GM18870 (cell line): Measurements from ENCODE around the gene RNF208.
"Not testable (repeated sequence)": the region's sequence is repeated elsewhere in the genome, so short reads cannot be mapped to it uniquely, and the experiment has no call there.

Source experiments
- ATAC-seq: cut with Tn5 transposase; IDR thresholded peaks from one replicate; pipeline ENCODE4 v1.9.1; 2021; ENCODE audit warnings: moderate library complexity; ENCODE audit not compliant: unreplicated experiment

The RNF208 gene, protein sequence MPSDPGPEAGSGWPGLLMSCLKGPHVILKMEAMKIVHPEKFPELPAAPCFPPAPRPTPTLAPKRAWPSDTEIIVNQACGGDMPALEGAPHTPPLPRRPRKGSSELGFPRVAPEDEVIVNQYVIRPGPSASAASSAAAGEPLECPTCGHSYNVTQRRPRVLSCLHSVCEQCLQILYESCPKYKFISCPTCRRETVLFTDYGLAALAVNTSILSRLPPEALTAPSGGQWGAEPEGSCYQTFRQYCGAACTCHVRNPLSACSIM

DNA sequence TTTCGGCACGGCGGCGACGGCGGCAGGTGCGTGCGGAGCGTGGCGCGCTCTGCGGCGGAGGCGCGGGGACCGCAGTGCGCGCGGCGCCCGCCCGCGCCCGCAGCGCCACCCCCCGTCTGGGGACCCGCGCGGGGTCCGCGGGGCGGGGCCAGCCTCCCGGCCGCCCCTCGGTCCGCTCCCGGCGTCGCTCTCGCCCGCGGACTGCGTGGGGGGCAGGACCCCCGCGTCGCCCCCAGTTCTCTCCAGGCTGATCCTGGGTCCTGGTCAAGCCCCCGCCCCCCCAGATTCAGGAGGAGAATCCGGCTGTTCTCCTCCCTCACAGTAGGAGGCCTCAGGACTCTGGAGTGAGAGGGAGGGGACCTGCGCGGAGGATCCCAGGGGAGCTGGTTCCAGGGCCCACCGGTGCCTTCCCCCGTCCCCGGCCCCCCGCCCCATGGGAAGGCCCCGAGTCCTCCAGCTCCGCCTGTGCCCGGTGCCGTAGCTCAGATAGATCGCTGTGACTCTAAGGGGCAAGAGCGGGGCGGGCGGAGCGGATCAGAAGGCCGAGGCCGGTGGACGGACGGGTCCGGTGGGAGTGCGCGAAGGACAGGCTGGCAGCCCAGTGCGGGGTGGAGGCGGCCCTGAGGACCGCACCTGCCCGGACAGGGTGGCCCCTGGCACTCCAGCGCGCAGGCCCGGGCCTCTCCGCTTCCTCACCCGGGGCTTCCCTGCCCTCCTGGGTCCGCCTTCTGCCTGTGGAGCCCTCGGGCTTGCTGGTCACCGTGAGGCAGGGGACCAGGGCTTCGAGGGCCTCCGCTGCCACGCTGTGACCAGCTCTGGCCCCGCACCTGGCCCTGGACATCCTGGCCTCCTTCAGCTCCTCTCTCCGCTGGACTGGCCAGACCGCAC, at the start of gene RNF208:
RNF208 (minus strand) TSS at position 51 of the 888 bp plus-strand sequence. CDS start 1,028 bp downstream, outside the sequence.
- peak; percentile 1 for ATAC-seq

DNA sequence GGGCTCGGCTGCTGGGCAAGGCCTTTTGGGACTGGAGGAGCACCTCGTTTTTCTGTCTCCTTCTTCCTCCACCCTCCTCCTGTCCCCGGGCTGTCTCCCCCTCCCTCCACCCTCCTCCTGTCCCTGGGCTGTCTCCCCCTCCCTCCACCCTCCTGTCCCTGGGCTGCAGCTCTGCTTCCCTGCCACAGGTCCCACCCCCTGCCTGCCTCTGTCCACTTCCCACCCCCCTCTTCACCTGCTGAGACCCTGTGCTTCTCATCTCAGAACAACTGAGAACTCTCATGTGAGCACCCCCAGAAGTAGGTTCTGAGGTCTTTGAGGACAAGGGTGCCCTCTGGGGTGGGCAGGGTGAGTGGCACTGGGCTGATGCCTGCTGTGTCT, 49.6 kb upstream of the RNF208 start:
- no peak for ATAC-seq

DNA sequence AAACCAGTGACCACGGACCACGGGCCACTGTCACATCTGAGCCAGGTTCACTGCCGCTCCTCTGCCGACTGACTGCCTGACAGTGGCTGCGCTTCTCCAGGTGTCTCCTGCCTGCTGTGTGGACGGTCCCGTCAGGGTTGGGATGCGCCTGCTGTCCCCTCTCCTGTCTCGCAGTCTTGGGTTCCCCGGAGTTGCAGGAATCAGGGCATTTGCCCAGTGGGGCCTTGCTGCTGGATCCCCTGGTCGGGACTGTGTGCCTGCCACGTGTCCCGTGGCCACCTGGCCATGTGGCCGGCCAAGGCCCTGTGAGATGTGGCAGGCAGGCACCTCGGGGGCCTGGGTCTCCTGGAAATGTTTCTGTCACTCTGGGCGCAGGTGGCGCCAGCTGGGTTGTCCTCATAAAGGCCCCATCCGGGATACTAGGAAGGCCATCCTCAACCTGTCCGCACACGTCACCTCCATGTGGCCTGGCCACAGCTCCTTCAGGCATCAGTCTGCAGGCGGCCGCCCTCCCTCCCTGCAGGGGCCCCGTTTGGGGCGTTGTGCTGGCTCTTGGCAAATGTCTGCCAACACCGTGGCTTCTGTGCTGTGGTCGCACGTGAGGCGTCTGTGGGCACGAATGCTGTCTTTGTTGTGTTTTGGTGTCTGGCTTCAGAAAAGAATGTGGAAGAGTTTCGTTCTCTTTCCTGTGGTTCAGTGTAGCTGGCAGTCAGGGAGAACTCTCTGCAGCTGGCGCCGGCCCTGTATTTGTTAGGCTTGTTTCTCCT, 49.1 kb upstream of the RNF208 start:
- no peak for ATAC-seq

DNA sequence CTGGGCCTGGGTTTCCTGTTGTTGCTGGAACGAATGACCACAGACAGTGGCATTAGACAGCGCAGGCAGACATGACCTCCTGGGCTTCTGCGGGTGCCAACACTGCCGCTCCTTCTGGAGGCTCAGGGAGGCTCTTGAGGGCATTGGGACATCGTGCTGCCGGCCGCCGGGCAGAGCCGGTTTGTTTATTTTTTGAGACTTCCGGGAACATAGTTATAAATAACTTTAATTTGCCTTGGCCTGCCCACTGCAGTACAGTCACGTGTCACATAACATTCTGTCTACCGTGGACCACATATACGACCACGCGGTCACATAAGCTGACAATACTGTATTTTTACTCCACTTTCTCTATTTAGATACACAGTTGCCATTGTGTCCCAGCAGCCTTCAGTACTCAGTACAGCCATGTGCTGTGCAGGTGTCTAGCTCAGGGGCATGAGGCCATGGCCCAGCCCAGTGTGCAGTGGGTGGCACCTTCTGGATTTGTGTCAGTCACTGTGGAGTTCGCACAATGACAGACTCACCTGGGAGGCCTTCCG, 47.3 kb upstream of the RNF208 start:
- no peak for ATAC-seq

DNA sequence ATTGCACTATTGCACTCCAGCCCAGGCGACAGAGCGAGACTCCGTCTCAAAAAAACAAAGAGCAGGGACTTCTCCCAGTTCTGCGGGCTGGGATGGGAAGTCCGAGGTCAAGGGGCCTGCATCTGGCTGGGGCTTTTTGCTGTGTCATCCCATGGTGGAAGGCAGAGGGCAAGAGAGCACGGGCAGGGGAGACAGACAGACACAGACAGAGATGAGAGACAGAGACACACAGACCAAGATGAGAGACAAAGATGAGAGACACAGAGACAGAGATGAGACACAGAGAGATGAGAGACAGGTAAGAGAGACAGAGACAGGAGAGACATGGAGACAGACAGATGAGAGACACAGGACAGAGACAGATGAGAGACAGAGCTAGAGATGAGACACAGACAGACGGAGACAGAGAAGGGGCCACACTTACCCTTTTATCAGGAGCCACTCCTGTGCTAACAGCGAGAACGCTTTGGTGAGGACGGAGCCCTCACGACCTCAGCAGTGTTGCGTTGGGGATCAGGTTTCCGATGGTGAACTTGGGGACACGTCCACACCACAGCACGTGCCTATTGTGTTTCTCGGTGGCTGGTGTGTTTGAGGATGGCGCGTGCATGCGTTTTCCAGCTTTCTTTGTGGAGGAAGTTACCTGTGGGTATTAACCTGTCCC, 46.6 kb upstream of the RNF208 start:
- ATAC-seq, result no peak

DNA sequence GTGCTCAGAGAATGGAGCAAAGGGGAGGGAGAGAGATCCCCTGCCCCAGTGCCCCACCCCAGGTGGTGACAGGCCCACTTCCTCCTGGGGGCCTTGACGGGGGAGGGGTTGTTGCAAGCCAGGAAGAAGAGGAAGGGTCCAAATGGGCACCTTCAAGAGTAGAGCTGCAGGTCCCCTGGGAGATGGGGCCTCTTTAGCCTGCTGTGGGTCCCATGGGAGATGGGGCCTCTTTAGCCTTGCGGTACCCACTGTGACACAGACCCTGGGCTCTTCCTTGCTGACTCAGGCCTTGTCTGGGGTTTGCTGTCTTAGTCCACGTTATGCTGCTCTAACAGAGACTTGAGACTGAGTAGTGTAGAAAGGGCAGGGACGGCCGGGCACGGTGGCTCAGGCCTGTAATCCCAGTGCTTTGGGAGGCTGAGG, 45.9 kb upstream of the RNF208 start:
- ATAC-seq, result no peak

DNA sequence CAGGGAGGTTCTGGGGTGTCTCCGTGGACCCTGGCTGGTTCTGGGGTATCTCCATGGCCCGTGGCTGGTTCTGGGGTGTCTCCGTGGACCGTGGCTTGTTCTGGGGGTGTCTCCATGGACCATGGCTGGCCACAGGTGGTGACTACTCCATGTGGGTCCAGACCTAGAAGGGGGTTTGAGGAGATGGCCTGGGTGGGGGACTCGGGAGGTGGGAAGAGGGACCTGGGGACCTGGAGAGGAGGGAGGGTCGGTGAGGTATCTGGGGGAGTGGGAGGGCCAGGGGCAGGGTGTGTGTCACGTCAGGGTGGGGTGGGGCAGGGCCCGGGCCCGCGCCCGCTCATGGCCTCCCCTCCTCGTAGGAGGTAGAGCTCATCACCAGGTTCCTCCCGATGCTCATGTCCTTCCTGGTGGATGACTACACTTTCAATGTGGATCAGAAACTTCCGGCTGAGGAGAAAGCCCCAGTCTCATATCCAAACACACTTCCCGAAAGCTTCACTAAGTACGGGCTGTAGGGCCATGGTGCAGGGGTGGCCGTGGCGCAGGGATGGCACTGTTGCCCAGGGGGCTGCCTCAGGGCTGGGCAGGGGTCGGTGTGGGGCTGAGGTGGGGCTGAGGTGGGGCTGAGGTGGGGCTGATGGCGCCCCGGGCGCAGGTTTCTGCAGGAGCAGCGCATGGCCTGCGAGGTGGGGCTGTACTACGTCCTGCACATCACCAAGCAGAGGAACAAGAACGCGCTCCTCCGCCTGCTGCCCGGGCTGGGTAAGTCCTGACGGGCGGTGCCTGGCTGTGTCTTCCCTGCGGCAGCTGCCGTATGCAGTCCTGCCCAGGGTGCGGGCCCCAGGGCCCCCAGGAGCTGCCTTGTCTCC, 44.8 kb upstream of the RNF208 start:
- no peak for ATAC-seq

DNA sequence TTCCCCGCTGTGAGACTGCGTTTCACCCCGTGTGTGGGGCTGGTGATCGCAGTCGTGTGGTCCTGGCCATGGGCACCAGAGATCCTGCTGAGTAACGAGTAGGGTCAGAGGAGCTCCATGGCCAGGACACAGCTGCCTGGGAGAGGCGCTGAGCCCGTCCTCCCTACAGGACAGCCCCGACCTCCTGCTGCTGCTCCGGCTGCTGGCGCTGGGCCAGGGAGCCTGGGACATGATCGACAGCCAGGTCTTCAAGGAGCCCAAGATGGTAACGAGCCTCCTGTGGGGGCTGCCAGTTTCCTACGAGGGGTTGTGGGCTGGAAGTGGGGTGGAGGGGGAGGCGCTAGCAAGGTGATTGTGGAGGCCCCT, 44.1 kb upstream of the RNF208 start:
- ATAC-seq, result no peak

DNA sequence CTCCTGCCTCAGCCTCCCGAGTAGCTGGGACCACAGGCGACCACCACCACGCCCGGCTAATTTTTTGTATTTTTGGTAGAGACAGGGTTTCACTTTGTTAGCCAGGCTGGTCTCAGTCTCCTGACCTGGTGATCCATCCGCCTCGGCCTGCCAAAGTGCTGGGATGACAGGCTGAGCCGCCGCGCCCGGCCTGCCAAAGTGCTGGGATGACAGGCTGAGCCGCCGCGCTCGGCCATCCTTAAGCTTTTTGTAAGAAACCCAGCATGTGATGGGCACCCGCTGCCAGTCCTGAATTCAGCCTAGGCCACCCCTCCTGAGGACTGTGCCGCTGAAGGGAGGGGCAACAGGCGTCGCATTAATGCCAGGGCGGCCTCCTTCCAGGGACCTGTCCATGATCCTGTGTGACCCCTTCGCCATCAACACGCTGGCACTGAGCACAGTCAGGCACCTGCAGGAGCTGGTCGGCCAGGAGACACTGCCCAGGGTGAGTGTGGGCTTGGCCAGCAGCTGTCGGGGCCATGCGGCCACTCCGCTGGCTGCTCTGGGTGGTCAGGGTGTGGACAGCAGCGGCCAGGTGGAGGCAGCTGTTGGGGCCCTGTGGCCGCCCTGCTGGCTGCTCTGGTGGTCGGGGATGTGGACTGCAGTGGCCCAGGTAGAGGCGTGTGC, 43.6 kb upstream of the RNF208 start:
- no peak for ATAC-seq

DNA sequence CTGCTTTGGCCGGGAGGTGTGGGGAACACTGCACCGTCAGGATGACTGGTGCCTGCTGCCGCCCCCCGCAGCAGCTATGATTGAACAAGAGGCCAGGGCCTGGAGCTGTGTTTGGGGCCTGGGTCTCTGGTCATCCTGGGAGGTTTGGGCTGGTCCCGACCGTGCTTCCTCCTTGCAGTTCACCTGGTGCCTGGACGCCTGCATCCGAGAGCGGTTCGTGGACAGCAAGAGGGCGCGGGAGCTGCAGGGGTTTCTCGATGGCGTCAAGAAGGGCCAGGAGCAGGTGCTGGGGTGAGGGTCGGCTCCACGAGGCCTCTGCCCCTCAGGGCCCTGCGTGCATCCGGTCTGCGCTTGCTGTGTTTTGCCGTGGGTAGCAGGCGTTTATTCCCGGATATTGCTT, 42.0 kb upstream of the RNF208 start:
- ATAC-seq, result no peak

DNA sequence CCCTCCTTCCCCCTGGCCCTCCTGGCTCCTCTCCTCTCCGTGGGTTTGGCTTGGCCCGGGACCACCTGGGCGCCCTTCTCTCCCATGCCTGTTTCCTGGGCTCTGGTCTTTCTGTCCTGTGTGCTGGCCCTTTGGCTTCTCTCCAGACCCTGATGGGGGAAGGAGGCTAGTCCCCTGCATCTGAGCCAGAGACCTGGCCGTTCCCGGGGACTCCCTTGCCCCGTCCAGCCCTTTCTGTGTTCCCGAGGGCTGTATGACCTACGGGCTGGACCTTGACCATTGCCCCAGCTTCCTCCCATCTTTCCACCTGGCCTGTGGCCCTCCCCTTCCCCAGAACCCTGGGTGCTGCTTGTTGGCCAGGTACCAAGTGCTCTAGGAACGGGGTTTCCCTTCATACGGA, 41.5 kb upstream of the RNF208 start:
- ATAC-seq, result no peak

DNA sequence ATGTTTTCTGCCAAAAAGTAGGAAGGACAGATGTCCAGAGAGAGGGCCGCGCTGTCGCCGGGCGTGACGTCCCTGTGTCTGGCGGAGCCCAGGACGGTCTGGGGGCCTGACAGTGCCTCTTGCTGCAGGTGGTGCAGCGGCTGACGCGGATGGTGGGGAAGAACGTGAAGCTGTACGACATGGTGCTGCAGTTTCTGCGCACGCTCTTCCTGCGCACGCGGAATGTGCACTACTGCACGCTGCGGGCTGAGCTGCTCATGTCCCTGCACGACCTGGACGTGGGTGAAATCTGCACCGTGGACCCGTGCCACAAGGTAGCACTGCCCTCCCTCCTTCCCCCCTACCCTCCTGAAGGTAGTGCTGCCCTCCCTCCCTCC, 40.9 kb upstream of the RNF208 start:
- ATAC-seq, result no peak

DNA sequence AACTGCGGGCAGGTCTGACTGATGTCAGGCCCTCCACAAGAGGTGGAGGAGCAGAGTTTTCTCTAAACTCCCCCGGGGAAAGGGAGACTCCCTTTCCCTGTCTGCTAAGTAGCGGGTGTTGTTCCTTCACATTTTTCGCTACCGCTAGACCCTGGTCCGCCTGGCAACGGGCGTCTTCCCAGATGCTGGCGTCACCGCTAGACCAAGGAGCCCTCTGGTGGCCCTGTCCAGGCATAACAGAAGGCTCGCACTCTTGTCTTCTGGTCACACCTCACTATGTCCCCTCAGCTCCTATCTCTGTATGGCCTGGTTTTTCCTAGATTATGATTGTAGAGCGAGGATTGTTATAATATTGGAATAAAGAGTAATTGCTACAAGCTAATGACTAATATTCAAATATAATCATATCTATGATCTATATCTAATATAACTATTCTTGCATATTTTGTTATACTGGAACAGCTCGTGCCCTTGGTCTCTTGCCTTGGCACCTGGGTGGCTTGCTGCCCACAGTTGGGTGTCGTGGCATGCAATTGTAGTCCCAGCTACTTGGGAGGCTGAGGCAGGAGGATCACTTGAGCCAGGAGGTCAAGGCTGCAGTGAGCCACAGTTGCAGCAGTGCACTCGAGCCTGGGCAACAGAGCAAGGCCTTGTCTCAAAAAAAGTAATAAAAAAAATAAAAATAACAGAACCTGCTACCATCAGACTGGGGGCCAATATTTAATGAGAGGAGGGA, 40.3 kb upstream of the RNF208 start:
- not testable (repeated sequence) for ATAC-seq

DNA sequence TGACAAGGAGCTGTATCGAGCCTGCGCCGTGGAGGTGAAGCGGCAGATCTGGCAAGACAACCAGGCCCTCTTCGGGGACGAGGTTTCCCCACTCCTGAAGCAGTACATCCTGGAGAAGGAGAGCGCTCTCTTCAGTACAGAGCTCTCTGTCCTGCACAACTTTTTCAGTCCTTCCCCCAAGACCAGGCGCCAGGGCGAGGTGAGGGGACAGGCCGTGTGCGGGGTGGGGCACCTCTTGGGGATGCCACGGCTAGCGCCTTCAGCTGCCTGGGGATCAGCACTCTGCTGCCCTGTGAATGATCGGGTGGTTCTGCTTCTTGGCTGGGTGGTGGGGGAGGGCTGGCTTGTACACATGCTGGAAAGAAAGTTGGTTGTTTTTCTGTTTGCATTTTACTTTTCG, 34.8 kb upstream of the RNF208 start:
- ATAC-seq, result no peak

DNA sequence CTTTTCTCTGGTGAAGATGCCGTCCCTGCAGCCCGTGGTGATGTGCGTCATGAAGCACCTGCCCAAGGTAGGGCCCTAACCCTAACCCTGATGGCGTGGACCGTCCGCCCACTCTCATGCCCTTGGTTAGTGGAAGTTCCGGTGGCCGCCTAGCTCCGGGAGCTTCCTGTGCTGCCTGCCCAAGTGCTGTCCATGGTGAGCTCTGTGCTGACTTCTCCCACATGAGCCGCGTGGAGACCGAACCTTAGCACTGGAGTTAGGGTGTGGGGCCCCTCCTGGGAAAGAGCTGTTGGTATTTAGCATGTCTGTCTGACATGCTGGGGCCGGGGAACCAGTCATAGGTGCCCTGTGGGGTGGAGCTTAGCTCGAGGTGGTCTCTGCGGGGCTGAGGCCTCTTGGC, 34.3 kb upstream of the RNF208 start:
- ATAC-seq, result no peak

DNA sequence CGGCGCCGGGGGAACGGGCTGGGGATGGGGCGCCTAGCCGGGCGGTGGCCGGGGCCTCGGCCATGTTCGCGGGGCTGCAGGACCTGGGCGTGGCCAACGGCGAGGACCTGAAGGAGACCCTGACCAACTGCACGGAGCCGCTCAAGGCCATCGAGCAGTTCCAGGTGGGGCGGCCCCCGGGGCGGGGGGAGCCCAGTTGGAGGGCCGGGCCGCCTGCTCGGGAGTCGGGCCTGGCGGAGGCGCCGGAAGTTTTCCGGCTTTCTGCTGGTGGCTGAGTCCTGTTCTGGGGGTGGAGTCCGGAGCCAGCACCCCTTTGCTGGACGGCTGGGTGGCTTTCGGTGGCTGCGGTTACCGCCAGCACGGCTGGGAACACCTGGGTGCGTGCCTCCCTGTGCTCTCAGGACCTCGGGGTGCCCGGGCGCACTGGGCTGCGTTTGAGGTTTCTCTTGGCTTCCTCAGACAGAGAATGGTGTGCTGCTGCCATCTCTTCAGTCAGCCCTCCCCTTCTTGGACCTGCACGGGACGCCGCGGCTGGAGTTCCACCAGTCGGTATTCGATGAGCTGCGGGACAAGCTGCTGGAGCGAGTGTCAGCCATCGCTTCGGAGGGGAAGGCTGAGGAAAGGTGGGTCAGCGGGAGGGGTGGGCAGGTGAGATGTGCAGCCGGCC, 33.5 kb upstream of the RNF208 start:
- peak; percentile 9 for ATAC-seq

DNA sequence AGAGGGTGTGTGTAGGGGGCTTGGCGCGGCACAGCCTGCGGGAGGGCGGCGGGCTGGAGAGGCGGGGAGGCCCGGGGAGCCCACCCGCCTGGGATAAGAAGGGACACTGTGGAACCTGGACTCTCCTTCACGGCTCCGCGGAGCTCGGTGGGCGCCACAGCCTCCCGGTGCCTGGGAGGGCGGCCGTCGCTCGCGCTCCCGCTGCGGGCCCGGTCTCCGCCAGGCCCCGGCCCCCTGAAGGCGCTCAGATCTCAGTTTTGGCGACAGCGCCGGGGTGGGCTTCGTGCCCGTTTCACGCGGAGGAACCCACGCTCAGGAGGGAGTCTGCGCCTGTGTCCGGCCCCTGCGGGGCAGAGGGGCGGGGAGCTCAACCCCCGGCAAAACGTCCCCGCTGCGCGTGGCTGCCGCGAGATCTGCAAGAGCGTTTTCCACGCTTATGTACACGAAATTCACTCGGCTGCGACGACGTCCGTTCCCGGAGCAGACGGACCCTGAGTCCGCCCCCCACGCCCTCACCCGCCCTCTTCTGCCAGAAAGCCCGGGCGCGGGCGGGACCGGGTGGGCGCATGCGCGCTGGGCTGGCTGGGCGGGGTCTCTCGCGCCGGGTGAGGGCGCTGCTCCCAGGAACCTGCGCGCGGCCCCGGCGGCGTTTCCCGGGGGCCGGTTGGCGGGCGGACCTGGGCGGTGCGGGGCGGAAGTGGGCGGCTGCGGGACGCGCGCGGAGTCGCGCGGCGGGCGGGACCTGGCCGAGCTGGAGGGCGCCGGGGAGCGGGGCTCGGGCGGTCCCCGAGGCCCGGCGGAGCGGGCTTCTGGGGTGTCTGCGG, 32.8 kb upstream of the RNF208 start, which contains the start of gene NELFB:
NELFB (plus strand) TSS at position 704 of the 824 bp plus-strand sequence.
- peak; percentile 45 for ATAC-seq
